Gastroesophageal sphincter (tissue), 4 donors: Measurements from ENCODE around the gene RAP1GDS1. TPM values are rescaled to one million over a fixed set of nuclear protein-coding genes. Genes with fewer than 3 reads are reported as not detected.

Experiments used
- ATAC-seq: fragments of 150-250 bp; one replicate; pipeline ENCODE4 v1.9.1; 2016; ENCODE audit warnings: mild to moderate bottlenecking, moderate library complexity
- H3K27ac ChIP-seq, 4 donors: fragments of 200-600 bp; sonication (generic) in 3 of 4; 1 replicate in 3 of 4; 2 replicates in 1 of 4; pipeline ENCODE4 v1.5.1; 2016 to 2019
- H3K27me3 ChIP-seq: fragments of 200-600 bp; sonication (generic); one replicate; pipeline ENCODE4 v1.5.1; 2019
- H3K36me3 ChIP-seq, 2 donors: fragments of 200-600 bp; sonication (generic); one replicate each; pipeline ENCODE4 v1.5.1; 2019; ENCODE audit warnings: control low read depth in 1 of 2
- H3K4me1 ChIP-seq, 3 donors: fragments of 200-600 bp; sonication (generic); 1 replicate in 2 of 3; 2 replicates in 1 of 3; pipeline ENCODE4 v1.5.1; 2016 to 2019; ENCODE audit warnings: control low read depth in 2 of 3
- H3K4me3 ChIP-seq, 2 donors: fragments of 200-600 bp; sonication (generic); one replicate each; pipeline ENCODE4 v1.5.1; 2019; ENCODE audit warnings: mild to moderate bottlenecking in 1 of 2, moderate library complexity in 1 of 2
- H3K9me3 ChIP-seq, 3 donors: fragments of 200-600 bp; sonication (generic); one replicate each; pipeline ENCODE4 v1.5.1; 2017 to 2019; ENCODE audit warnings: control low read depth in 2 of 3
- EP300 ChIP-seq: sonication (generic); formaldehyde crosslinking; IDR thresholded peaks from one replicate; pipeline ENCODE4 v1.6.1; 2017; ENCODE audit warnings: antibody characterized with exemption, mild to moderate bottlenecking
- POLR2A ChIP-seq, 2 donors: fragments of 450-650 bp; IDR thresholded peaks; one replicate each; pipeline ENCODE4 v1.6.1; 2017; ENCODE audit warnings: antibody characterized with exemption in 2 of 2, mild to moderate bottlenecking in 2 of 2, moderate library complexity in 1 of 2
- POLR2AphosphoS5 ChIP-seq: sonication (generic); formaldehyde crosslinking; IDR thresholded peaks from one replicate; pipeline ENCODE4 v1.6.1; 2017; ENCODE audit warnings: antibody characterized with exemption
- WGBS, 2 donors: methylation state at CpG; one replicate each; pipeline ENCODE4 v1.1.5; 2018; ENCODE audit warnings: low coverage in 1 of 2; 5-methylcytosine and 5-hydroxymethylcytosine counted together
- total RNA-seq, 4 donors: library from RNA; depleted of rRNA; stranded (reverse); fragments of >200 nt; gene quantifications; one replicate each; pipeline ENCODE4 v1.1.0, GENCODE V29; 2016
- TF ChIP-seq, protein P1 (sequence below), 4 experiments: fragments of 200-600 bp in 2 of 4; fragments of 450-650 bp in 2 of 4; sonication (generic) in 1 of 4; IDR thresholded peaks; one replicate each; pipeline ENCODE4 v1.5.1; 2017 to 2019; ENCODE audit warnings: antibody characterized with exemption in 4 of 4, mild to moderate bottlenecking in 2 of 4, moderate library complexity in 2 of 4

Gene RAP1GDS1
- total RNA-seq, 4 donors from 2014 or later = 30.9 to 46.1 (median 40.5) TPM

- no peaks in the 10 kb centered on the region for H3K36me3 ChIP-seq
- H3K9me3 ChIP-seq = no peaks in the 10 kb centered on the region
- ATAC-seq = no peak
- WGBS, 2 donors = 75 to 89% methylated on average over 1 of the region's 1 CpG
- no peak overlapping the region for H3K4me3 ChIP-seq
- no peaks in the 10 kb centered on the region for H3K27me3 ChIP-seq
- TF ChIP-seq POLR2A (IDR thresholded peaks at IDR 0.05) = no peak
- TF ChIP-seq EP300 = no peak
- TF ChIP-seq, protein P1, sequence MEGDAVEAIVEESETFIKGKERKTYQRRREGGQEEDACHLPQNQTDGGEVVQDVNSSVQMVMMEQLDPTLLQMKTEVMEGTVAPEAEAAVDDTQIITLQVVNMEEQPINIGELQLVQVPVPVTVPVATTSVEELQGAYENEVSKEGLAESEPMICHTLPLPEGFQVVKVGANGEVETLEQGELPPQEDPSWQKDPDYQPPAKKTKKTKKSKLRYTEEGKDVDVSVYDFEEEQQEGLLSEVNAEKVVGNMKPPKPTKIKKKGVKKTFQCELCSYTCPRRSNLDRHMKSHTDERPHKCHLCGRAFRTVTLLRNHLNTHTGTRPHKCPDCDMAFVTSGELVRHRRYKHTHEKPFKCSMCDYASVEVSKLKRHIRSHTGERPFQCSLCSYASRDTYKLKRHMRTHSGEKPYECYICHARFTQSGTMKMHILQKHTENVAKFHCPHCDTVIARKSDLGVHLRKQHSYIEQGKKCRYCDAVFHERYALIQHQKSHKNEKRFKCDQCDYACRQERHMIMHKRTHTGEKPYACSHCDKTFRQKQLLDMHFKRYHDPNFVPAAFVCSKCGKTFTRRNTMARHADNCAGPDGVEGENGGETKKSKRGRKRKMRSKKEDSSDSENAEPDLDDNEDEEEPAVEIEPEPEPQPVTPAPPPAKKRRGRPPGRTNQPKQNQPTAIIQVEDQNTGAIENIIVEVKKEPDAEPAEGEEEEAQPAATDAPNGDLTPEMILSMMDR (IDR thresholded peaks at IDR 0.05) = no peak
- no peak for TF ChIP-seq POLR2AphosphoS5
- H3K4me1 ChIP-seq = no peaks in the 10 kb centered on the region
- H3K27ac ChIP-seq = no peak overlapping the region
These were observed 11.4 kb upstream of the RAP1GDS1 start for GRCh38 chr4:98249831-98250230.

- Histone ChIP-seq H3K36me3 (no peaks in the 10 kb centered on the region), H3K27ac (no peak overlapping the region), H3K4me3 (no peak overlapping the region), H3K9me3 (no peaks in the 10 kb centered on the region), H3K4me1 (no peaks in the 10 kb centered on the region), H3K27me3 (no peaks in the 10 kb centered on the region)
- no peak for ATAC-seq
- WGBS, 2 donors = 78 to 92% methylated on average over 1 of the region's 1 CpG
- TF ChIP-seq POLR2A (IDR thresholded peaks at IDR 0.05) (no peak), EP300 (no peak), POLR2AphosphoS5 (no peak)
- TF ChIP-seq, protein P1 (IDR thresholded peaks at IDR 0.05) = no peak
These were observed 7.7 kb upstream of the RAP1GDS1 start for GRCh38 chr4:98253499-98253898.

GRCh38 chr4:98260047-98260578 is 1.1 kb upstream of the RAP1GDS1 start:
- H3K27me3 ChIP-seq = no peaks in the 10 kb centered on the region
- H3K36me3 ChIP-seq = no peaks in the 10 kb centered on the region
- TF ChIP-seq, protein P1 (IDR thresholded peaks at IDR 0.05) = no peak
- TF ChIP-seq POLR2A (IDR thresholded peaks at IDR 0.05) (no peak), EP300 (no peak), POLR2AphosphoS5 (no peak)
- 0 to 2% methylated on average over 9 to 10 of the region's 24 CpGs for WGBS, 2 donors
- H3K4me3 ChIP-seq = peak overlapping the region; percentile 73 to 84
- ATAC-seq = peak; percentile 6
- H3K27ac ChIP-seq = peak overlapping the region; percentile 62 to 98 (median 94)
- no peaks in the 10 kb centered on the region for H3K9me3 ChIP-seq
- H3K4me1 ChIP-seq = peaks cover 3 to 36% (median 12%) of the 10 kb centered on the region in 3 donors

DNA sequence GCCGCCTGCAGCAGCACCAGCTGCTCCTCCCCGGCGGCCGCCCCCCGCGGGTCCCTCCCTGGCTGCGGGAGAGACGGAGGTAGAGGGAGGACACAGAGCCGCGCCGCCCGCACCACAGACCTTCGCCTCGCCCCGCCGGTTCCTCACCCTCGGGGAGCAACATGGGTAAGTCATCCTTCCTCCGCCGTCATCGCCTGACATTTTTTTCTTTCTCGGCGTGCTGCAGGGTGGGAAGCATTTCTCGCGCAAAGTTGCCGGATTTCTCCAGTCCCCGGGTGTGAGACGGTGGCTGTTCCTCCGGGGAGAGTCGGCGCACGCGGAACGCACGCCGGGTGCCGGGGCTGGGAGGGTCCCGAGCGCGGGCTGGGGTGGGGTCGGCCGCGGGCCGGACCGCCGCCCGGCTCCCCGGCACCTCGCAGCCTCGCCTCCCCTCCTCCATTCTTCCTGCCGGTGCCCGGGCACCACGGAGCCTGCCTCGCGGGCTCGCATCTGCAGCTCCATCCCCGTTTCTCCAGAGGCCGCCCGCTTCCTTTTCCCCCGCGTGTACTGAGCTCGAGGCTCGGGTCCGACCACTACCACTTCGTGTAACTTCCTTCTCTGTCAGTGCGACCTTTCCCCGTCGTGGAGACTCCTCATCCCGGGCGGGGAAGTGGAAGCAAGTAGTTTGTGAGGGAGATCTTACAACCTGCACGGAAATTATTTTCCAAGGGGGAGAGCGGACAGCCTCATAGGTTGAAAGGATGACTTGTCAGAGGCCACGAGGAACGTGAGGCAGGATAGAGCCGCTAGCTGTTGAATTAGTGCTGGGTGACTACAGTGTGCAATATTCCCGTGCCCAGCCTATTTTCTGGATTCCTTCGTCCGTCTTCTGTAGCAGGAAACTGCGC is 464 bp downstream of the RAP1GDS1 start:
- TF ChIP-seq POLR2A (IDR thresholded peaks at IDR 0.05) (no peak), POLR2AphosphoS5 (peak; percentile 34), EP300 (no peak)
- TF ChIP-seq, protein P1 (IDR thresholded peaks at IDR 0.05) = peak in 1 of 4 experiments; percentile 10
- H3K27ac ChIP-seq = peak overlapping the region; percentile 74 to 98 (median 94)

More for the DNA sequence above, 464 bp downstream of the RAP1GDS1 start:
- Histone ChIP-seq H3K36me3 (no peaks in the 10 kb centered on the region), H3K9me3 (no peaks in the 10 kb centered on the region), H3K27me3 (no peaks in the 10 kb centered on the region), H3K4me1 (peaks cover 3 to 36% (median 12%) of the 10 kb centered on the region in 3 donors), H3K4me3 (peak overlapping the region; percentile 82 to 84)
- 0 to 2% methylated on average over 5 to 11 of the region's 78 CpGs for WGBS, 2 donors
- peak; percentile 19 for ATAC-seq
